GM12874 (cell line): ENCODE data around the gene NT5DC4.

ENCODE experiments used
- TF ChIP-seq, protein P1 (sequence below): IDR thresholded peaks from 2 replicates; pipeline ENCODE4 v1.5.1; 2011; ENCODE audit warnings: low read depth, mild to moderate bottlenecking, control low read depth, low read length, moderate library complexity; ENCODE audit not compliant: insufficient read depth

NT5DC4 gene

DNA sequence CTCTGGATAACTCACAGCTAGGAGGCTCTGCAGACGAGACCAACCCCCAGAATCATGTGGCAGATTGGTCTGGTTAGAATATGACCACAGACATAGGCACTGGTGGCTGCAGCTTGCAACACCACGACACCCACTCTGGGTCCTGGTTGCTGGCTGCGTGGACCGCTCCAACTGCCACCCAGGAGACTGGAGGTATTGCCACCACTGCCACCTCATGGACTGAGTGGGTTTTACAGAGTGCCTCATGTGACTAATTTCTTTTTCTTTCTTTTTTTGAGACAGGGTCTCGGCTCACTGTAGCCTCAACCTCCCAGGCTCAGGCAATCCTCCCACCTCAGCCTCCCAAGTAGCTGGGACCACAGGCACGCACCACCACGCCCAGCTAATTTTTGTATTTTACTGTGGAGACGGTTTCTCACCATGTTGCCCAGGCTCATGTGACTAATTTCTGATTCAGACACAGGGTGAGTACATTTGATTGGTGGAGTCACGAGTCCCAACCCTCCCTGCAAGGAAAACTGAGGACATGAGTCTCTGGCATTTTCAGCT is 29.9 kb upstream of the NT5DC4 start:
- TF ChIP-seq, protein P1, sequence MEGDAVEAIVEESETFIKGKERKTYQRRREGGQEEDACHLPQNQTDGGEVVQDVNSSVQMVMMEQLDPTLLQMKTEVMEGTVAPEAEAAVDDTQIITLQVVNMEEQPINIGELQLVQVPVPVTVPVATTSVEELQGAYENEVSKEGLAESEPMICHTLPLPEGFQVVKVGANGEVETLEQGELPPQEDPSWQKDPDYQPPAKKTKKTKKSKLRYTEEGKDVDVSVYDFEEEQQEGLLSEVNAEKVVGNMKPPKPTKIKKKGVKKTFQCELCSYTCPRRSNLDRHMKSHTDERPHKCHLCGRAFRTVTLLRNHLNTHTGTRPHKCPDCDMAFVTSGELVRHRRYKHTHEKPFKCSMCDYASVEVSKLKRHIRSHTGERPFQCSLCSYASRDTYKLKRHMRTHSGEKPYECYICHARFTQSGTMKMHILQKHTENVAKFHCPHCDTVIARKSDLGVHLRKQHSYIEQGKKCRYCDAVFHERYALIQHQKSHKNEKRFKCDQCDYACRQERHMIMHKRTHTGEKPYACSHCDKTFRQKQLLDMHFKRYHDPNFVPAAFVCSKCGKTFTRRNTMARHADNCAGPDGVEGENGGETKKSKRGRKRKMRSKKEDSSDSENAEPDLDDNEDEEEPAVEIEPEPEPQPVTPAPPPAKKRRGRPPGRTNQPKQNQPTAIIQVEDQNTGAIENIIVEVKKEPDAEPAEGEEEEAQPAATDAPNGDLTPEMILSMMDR = peak; percentile 68

DNA sequence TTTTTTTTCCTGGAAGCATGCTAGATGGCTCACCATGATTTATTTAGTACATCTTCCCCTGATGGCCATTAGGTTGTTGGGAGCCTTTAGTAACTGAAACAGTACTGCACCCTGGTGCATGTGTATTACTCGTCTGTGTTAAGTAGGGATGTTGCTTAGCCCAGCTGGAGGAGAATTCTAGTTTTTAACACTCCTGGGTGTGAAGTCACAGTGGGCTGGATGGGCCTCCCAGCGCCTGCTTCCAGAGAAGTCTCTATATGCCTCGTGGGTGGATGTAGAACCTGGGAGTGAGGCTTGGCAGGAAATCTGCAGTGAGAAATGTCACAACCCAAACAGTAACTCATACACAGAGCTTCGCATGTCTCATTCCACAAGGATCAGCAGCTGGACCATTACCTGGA is 28.9 kb upstream of the NT5DC4 start:
- TF ChIP-seq, protein P1 = no peak

DNA sequence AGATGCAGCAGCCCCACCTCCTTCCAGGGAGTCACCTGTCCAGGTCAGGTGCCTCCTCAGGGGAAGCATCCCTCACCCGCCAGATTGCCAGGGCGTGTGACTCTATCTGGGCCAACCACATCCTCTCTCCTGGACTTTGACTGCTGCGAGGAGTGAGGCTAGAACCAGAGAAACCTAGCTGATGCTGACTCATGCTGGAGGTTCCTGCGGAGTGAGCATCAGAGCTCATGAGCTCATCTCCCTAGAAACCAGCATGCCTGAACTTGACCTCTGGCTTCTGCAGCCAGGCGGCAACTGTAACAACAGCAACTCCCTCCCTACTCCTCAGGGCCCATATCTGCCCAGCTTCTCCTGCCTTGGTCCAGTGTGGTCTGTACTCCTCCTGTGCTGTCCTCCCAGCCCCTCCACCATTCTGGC is 28.3 kb upstream of the NT5DC4 start:
- TF ChIP-seq, protein P1 = no peak

DNA sequence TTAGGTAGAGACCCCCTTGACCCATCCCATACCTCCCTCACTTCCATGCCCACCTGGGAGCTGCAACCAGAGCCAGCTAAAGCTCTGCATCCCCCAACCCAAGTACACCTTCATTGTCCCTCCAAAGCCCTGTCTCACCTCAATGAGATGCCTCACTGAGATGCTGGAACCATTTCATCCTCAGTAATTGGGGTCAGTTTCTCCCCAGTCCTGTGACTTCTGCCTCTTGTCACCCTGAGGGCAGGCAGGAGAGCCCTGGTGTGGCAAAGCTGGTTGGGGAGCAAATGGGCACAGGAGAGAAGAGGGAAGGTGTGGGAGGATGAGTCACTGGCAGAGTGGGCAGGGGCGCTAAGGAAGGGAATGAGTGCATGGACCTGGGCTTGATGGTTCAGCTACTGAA is 27.9 kb upstream of the NT5DC4 start:
- TF ChIP-seq, protein P1 = no peak

DNA sequence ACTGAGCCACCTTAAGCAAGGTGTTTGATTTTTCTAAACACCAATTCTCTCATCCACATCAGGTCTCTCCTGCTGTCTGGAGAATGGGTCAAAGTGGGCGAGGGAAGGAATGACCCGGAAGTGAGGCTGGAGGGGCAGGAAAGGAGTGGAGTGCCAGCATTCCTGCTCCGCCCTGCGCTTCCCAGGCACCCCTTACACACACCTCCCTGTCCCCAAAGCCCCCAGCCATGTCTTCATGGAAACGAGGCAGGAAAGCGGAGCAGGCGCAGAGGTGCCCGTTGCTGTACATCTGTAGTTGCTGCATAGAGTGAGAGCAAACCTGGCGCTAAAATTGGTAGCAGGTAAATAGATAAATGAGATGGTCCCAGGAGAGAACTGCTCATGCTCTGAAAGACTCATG is 27.2 kb upstream of the NT5DC4 start:
- TF ChIP-seq, protein P1 = no peak

DNA sequence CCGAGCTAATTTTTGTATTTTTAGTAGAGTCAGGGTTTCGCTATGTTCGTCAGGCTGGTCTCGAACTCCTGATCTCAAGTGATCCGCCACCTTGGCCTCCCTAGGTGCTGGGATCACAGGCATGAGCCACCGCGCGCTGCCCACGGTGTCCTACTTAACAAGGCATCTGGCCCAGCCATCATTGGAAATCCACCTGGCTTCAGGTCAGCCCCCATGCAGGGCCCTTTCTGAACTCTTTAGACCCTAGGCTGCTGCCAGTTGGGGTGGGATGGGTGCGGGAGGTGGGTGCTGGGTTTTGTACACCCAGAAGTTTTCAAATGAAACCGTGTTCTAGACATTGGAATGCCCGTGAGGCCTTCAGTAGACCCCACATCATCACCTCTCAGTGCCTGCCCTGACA is 26.6 kb upstream of the NT5DC4 start:
- TF ChIP-seq, protein P1 = no peak

DNA sequence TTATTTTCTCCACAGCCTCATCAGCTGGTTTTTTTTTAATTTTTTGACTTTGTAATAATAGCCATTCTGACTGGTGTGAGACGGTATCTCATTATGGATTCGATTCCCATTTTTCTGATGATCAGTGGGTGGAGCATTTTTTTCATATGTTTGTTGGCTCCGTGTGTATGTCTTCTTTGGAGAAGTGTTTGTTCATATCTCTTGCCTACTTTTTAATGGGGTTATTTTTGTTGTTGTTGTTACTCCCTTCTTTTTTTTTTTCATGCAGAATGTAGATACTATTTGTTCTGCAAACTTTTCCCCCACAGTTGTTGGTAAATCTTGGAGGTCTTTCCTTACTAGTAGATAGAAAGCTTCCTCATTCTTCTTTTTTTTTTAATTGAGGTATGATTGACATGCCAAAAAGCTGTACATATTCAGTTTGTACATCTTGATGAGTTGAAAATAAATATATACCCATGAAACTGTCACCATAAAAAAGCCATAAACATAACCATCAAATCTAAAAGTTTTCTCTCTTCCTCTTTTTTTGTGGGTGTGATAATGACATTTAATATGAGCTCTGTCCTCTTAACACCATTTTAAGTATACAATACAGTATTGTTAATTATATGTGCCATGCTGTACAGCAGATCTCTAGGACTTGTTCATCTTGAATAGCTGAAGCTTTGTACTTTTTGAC is 21.8 kb upstream of the NT5DC4 start:
- TF ChIP-seq, protein P1 = no peak
